ENCODE data around the gene MYH10.
A peak's percentile ranks its signal among the peaks of the same experiment; 100 is the strongest.

Gene MYH10

GRCh38 chr17:8445536-8445935, 185.0 kb downstream of the MYH10 start:
- Histone ChIP-seq H3K9me3 (ENCODE audit: insufficient read depth, low read depth, low read length) (no peaks in the 10 kb centered on the region), H3K36me3 (ENCODE audit: insufficient read depth, low read length) (peaks cover 60% of the 10 kb centered on the region), H3K27ac (ENCODE audit: low read depth, low read length) (no peak overlapping the region), H3K27me3 (ENCODE audit: insufficient read depth, low read length) (no peaks in the 10 kb centered on the region), H3K9ac (ENCODE audit: low read depth, low read length) (no peak overlapping the region), H3K4me1 (ENCODE audit: insufficient read depth, low read length) (peaks cover 7% of the 10 kb centered on the region), H3K4me3 (ENCODE audit: low read length) (no peak overlapping the region)
- WGBS: 88% methylated on average over 4 of the region's 4 CpGs

GRCh38 chr17:8444494-8444893, 186.0 kb downstream of the MYH10 start:
- H3K9ac ChIP-seq (ENCODE audit: low read depth, low read length): no peak overlapping the region
- peaks cover 7% of the 10 kb centered on the region for H3K4me1 ChIP-seq (ENCODE audit: insufficient read depth, low read length)
- H3K27me3 ChIP-seq (ENCODE audit: insufficient read depth, low read length): no peaks in the 10 kb centered on the region
- WGBS: 88% methylated on average over 3 of the region's 4 CpGs
- H3K27ac ChIP-seq (ENCODE audit: low read depth, low read length): no peak overlapping the region
- peaks cover 57% of the 10 kb centered on the region for H3K36me3 ChIP-seq (ENCODE audit: insufficient read depth, low read length)
- no peaks in the 10 kb centered on the region for H3K9me3 ChIP-seq (ENCODE audit: insufficient read depth, low read depth, low read length)
- no peak overlapping the region for H3K4me3 ChIP-seq (ENCODE audit: low read length)

- Histone ChIP-seq H3K9ac (ENCODE audit: low read depth, low read length) (no peak overlapping the region), H3K27me3 (ENCODE audit: insufficient read depth, low read length) (no peaks in the 10 kb centered on the region), H3K4me1 (ENCODE audit: insufficient read depth, low read length) (peaks cover 7% of the 10 kb centered on the region), H3K9me3 (ENCODE audit: insufficient read depth, low read depth, low read length) (no peaks in the 10 kb centered on the region), H3K27ac (ENCODE audit: low read depth, low read length) (no peak overlapping the region), H3K36me3 (ENCODE audit: insufficient read depth, low read length) (peaks cover 50% of the 10 kb centered on the region), H3K4me3 (ENCODE audit: low read length) (no peak overlapping the region)
- 91% methylated on average over 7 of the region's 7 CpGs for whole genome bisulfite sequencing
These were observed 186.8 kb downstream of the MYH10 start for GRCh38 chr17:8443756-8444155.

- peaks cover 1% of the 10 kb centered on the region; the same call in 1 of the 2 replicates for H3K4me1 ChIP-seq (ENCODE audit: insufficient read depth, low read length)
- H3K36me3 ChIP-seq (ENCODE audit: insufficient read depth, low read length): peaks cover 41% of the 10 kb centered on the region
These were observed 188.2 kb downstream of the MYH10 start for GRCh38 chr17:8442310-8442709.

GRCh38 chr17:8441690-8442089, 188.8 kb downstream of the MYH10 start:
- no peaks in the 10 kb centered on the region for H3K27me3 ChIP-seq (ENCODE audit: insufficient read depth, low read length)
- H3K27ac ChIP-seq (ENCODE audit: low read depth, low read length): no peak overlapping the region
- H3K9ac ChIP-seq (ENCODE audit: low read depth, low read length): no peak overlapping the region
- no peaks in the 10 kb centered on the region for H3K9me3 ChIP-seq (ENCODE audit: insufficient read depth, low read depth, low read length)
- no peak overlapping the region for H3K4me3 ChIP-seq (ENCODE audit: low read length)
- 98% methylated on average over 1 of the region's 2 CpGs for WGBS
- H3K4me1 ChIP-seq (ENCODE audit: insufficient read depth, low read length): peaks cover 6% of the 10 kb centered on the region; the same call in 1 of the 2 replicates
- H3K36me3 ChIP-seq (ENCODE audit: insufficient read depth, low read length): peaks cover 37% of the 10 kb centered on the region

More at GRCh38 chr17:8442310-8442709, 188.2 kb downstream of the MYH10 start:
- WGBS: 100% methylated on average over 1 of the region's 2 CpGs
- Histone ChIP-seq H3K9me3 (ENCODE audit: insufficient read depth, low read depth, low read length) (no peaks in the 10 kb centered on the region), H3K27me3 (ENCODE audit: insufficient read depth, low read length) (no peaks in the 10 kb centered on the region), H3K4me3 (ENCODE audit: low read length) (no peak overlapping the region), H3K27ac (ENCODE audit: low read depth, low read length) (no peak overlapping the region), H3K9ac (ENCODE audit: low read depth, low read length) (no peak overlapping the region)

GRCh38 chr17:8439681-8440080, 190.8 kb downstream of the MYH10 start:
- peaks cover 6% of the 10 kb centered on the region; the same call in 1 of the 2 replicates for H3K4me1 ChIP-seq (ENCODE audit: insufficient read depth, low read length)
- no peaks in the 10 kb centered on the region for H3K9me3 ChIP-seq (ENCODE audit: insufficient read depth, low read depth, low read length)

GRCh38 chr17:8438441-8438840, 192.1 kb downstream of the MYH10 start:
- Histone ChIP-seq H3K9ac (ENCODE audit: low read depth, low read length) (no peak overlapping the region), H3K4me3 (ENCODE audit: low read length) (no peak overlapping the region), H3K4me1 (ENCODE audit: insufficient read depth, low read length) (peaks cover 6% of the 10 kb centered on the region; the same call in 1 of the 2 replicates), H3K9me3 (ENCODE audit: insufficient read depth, low read depth, low read length) (no peaks in the 10 kb centered on the region), H3K27ac (ENCODE audit: low read depth, low read length) (no peak overlapping the region), H3K27me3 (ENCODE audit: insufficient read depth, low read length) (no peaks in the 10 kb centered on the region), H3K36me3 (ENCODE audit: insufficient read depth, low read length) (peaks cover 9% of the 10 kb centered on the region; the same call in 1 of the 2 replicates)
- WGBS: 97% methylated on average over 5 of the region's 5 CpGs

More at GRCh38 chr17:8439681-8440080, 190.8 kb downstream of the MYH10 start:
- H3K27me3 ChIP-seq (ENCODE audit: insufficient read depth, low read length): no peaks in the 10 kb centered on the region
- H3K4me3 ChIP-seq (ENCODE audit: low read length): no peak overlapping the region
- WGBS: 98% methylated on average over 3 of the region's 3 CpGs
- H3K36me3 ChIP-seq (ENCODE audit: insufficient read depth, low read length): peaks cover 17% of the 10 kb centered on the region
- no peak overlapping the region for H3K27ac ChIP-seq (ENCODE audit: low read depth, low read length)
- no peak overlapping the region for H3K9ac ChIP-seq (ENCODE audit: low read depth, low read length)

- Histone ChIP-seq H3K9ac (ENCODE audit: low read depth, low read length) (peak overlapping the region; percentile 83; the same call in 1 of the 2 replicates), H3K9me3 (ENCODE audit: insufficient read depth, low read depth, low read length) (no peaks in the 10 kb centered on the region), H3K36me3 (ENCODE audit: insufficient read depth, low read length) (peaks cover 9% of the 10 kb centered on the region; the same call in 1 of the 2 replicates), H3K4me3 (ENCODE audit: low read length) (peak overlapping the region; percentile 71), H3K4me1 (ENCODE audit: insufficient read depth, low read length) (peaks cover 6% of the 10 kb centered on the region; the same call in 1 of the 2 replicates), H3K27me3 (ENCODE audit: insufficient read depth, low read length) (no peaks in the 10 kb centered on the region), H3K27ac (ENCODE audit: low read depth, low read length) (peak overlapping the region; percentile 93; the same call in 1 of the 2 replicates)
- 25% methylated on average over 5 of the region's 5 CpGs for WGBS
These were observed 193.7 kb downstream of the MYH10 start for GRCh38 chr17:8436844-8437171.

- Histone ChIP-seq H3K36me3 (ENCODE audit: insufficient read depth, low read length) (peaks cover 9% of the 10 kb centered on the region; the same call in 1 of the 2 replicates), H3K27ac (ENCODE audit: low read depth, low read length) (peak overlapping the region; percentile 93; the same call in 1 of the 2 replicates), H3K27me3 (ENCODE audit: insufficient read depth, low read length) (no peaks in the 10 kb centered on the region), H3K4me3 (ENCODE audit: low read length) (peak overlapping the region; percentile 71), H3K9me3 (ENCODE audit: insufficient read depth, low read depth, low read length) (no peaks in the 10 kb centered on the region), H3K9ac (ENCODE audit: low read depth, low read length) (peak overlapping the region; percentile 83), H3K4me1 (ENCODE audit: insufficient read depth, low read length) (peaks cover 6% of the 10 kb centered on the region; the same call in 1 of the 2 replicates)
- WGBS: 1% methylated on average over 43 of the region's 43 CpGs
These were observed 194.2 kb downstream of the MYH10 start for GRCh38 chr17:8436169-8436843.

- peaks cover 9% of the 10 kb centered on the region; the same call in 1 of the 2 replicates for H3K36me3 ChIP-seq (ENCODE audit: insufficient read depth, low read length)
- no peaks in the 10 kb centered on the region for H3K27me3 ChIP-seq (ENCODE audit: insufficient read depth, low read length)
- WGBS: 4% methylated on average over 68 of the region's 68 CpGs
- peaks cover 6% of the 10 kb centered on the region; the same call in 1 of the 2 replicates for H3K4me1 ChIP-seq (ENCODE audit: insufficient read depth, low read length)
- no peaks in the 10 kb centered on the region for H3K9me3 ChIP-seq (ENCODE audit: insufficient read depth, low read depth, low read length)
- H3K27ac ChIP-seq (ENCODE audit: low read depth, low read length): peak within 1 kb of the TSS; percentile 93; the same call in 1 of the 2 replicates
- H3K4me3 ChIP-seq (ENCODE audit: low read length): peak within 1 kb of the TSS; percentile 71
- peak within 1 kb of the TSS; percentile 83 for H3K9ac ChIP-seq (ENCODE audit: low read depth, low read length)
These were observed 195.0 kb downstream of the MYH10 start, which contains the start of gene NDEL1 for GRCh38 chr17:8435245-8436168. Gene NDEL1, plus strand, starts transcription at chr17:8435884. Its CDS starts 8,388 bp downstream, at chr17:8444272.

- Histone ChIP-seq H3K27me3 (ENCODE audit: insufficient read depth, low read length) (no peaks in the 10 kb centered on the region), H3K9me3 (ENCODE audit: insufficient read depth, low read depth, low read length) (no peaks in the 10 kb centered on the region), H3K4me1 (ENCODE audit: insufficient read depth, low read length) (no peaks in the 10 kb centered on the region), H3K27ac (ENCODE audit: low read depth, low read length) (no peak overlapping the region), H3K36me3 (ENCODE audit: insufficient read depth, low read length) (no peaks in the 10 kb centered on the region), H3K4me3 (ENCODE audit: low read length) (no peak overlapping the region), H3K9ac (ENCODE audit: low read depth, low read length) (no peak overlapping the region)
- WGBS: 87% methylated on average over 7 of the region's 7 CpGs
These were observed 199.6 kb downstream of the MYH10 start for GRCh38 chr17:8430966-8431365.
